ENCODE data around the gene PGA4. TPM values are rescaled to one million over a fixed set of nuclear protein-coding genes. Genes with fewer than 3 reads are reported as not detected.

PGA4 gene
- total and polyA plus RNA-seq, 2 of the 8 experiments (the other 6 are each of a cell fraction or from before 2014, with no cell fraction given): 1.3 TPM; not detected in 1

DNA sequence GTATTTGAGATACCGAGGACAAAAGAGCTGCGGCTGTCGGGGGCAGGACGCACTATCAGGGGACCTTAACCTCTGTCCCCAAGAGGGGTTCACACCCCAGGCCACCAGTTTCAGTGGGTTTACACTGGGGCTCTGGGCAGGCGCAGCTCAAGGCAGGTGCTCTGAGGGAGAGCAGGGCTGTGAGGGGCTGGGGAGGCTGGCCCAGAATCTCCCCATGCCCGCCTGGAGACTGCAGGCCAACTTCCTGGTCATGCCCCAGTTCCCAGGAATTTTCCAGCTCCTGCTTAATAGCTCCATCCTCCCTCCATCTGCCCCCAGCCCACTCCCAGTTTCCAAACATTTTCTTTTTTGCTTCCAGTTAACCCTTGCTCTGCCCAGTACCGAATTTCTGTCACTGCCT is 26.4 kb upstream of the PGA4 start:
- Histone ChIP-seq H2BK5ac (ENCODE audit: low read depth, low read length) (no peak overlapping the region), H3K4ac (replicated peaks; ENCODE audit: insufficient read length, low read depth, low read length) (no peak overlapping the region), H4K5ac (ENCODE audit: insufficient read length, low read depth, low read length) (no peak overlapping the region), H2BK12ac (ENCODE audit: low read depth, low read length) (no peak overlapping the region), H4K8ac (ENCODE audit: extremely low read depth, insufficient read depth, low read length) (peak overlapping the region; percentile 11), H3K56ac (replicated peaks; ENCODE audit: insufficient read length, low read depth, low read length) (no peak overlapping the region), H4K20me1 (replicated peaks in 1 of 2; ENCODE audit: control insufficient read depth in 1 of 2, insufficient read depth in 2 of 2, low read length in 2 of 2) (no peaks in the 10 kb centered on the region), H3K79me1 (ENCODE audit: low read depth, low read length) (no peaks in the 10 kb centered on the region), H2BK20ac (ENCODE audit: low read length) (no peak overlapping the region), H3K9ac (replicated peaks in 1 of 4; ENCODE audit: extremely low read depth in 1 of 4, low read depth in 3 of 4, low read length in 3 of 4) (no peak overlapping the region), H2BK15ac (ENCODE audit: low read length) (no peak overlapping the region), H3K14ac (ENCODE audit: insufficient read length) (no peak overlapping the region), H3K9me3 (ENCODE audit: insufficient read depth in 2 of 2, low read depth in 1 of 2, low read length in 1 of 2) (0 out of 4 replicates have a peak, but pooled peaks cover 0 to 3% of the 10 kb centered on the region in 2 experiments), H3K4me1 (replicated peaks in 1 of 4; ENCODE audit: control insufficient read depth in 3 of 4, insufficient read depth in 4 of 4, low read length in 3 of 4) (peaks cover 0 to 8% (median 0%) of the 10 kb centered on the region in 4 experiments; a peak in 2 of 7 replicates), H2BK120ac (replicated peaks; ENCODE audit: low read depth, low read length) (no peak overlapping the region), H3K4me3 (ENCODE audit: extremely low read depth in 1 of 4, insufficient read depth in 2 of 4, low read depth in 3 of 4, low read length in 4 of 4) (no peak overlapping the region), H3K4me2 (ENCODE audit: insufficient read depth in 1 of 2, low read depth in 2 of 2, low read length in 2 of 2) (no peak overlapping the region), H2AK5ac (ENCODE audit: low read depth, low read length) (no peak overlapping the region), H3K27ac (ENCODE audit: low read depth, low read length) (no peak overlapping the region), H4K91ac (replicated peaks; ENCODE audit: insufficient read length, low read length) (no peak overlapping the region), H3K23me2 (ENCODE audit: low read depth, low read length) (no peaks in the 10 kb centered on the region), H3K27me3 (replicated peaks in 1 of 4; ENCODE audit: control insufficient read depth in 3 of 4, extremely low read depth in 1 of 4, insufficient read depth in 3 of 4, low read length in 3 of 4) (no peaks in the 10 kb centered on the region), H2AFZ (ENCODE audit: low read length) (no peak overlapping the region), H3K36me3 (ENCODE audit: control insufficient read depth in 2 of 4, insufficient read depth in 4 of 4, low read length in 3 of 4) (no peaks in the 10 kb centered on the region), H3K79me2 (ENCODE audit: control insufficient read depth in 1 of 2, insufficient read depth in 2 of 2, low read length in 2 of 2) (no peaks in the 10 kb centered on the region), H3K23ac (ENCODE audit: insufficient read length) (no peak overlapping the region), H3K18ac (ENCODE audit: extremely low read depth, low read length) (no peak overlapping the region)
- CTCF ChIA-PET (ENCODE audit: partially characterized antibody): interaction anchor here (1.2 to 2.8 kb wide), 2 partner anchors 8 to 190 kb away, joined by 4 to 13 read pairs; no protein-coding TSS in a partner anchor
- FAIRE-seq (no peak), DNase-seq (ENCODE audit: low read depth in 1 of 2, low spot score in 2 of 2) (no peak)
- POLR2A ChIA-PET (ENCODE audit: partially characterized antibody): no interaction called here
- WGBS, 2 experiments (ENCODE audit: extremely low coverage in 1 of 2, insufficient coverage in 1 of 2, insufficient read length in 1 of 2, insufficient replicate concordance in 2 of 2, low coverage in 1 of 2, low lambda C conversion rate in 2 of 2, missing lambda C conversion rate in 1 of 2): 84% methylated on average over 7 of the region's 7 CpGs; no CpG with 5 or more reads in 1 of the 2 experiments
- TF ChIP-seq HDAC2 (IDR thresholded peaks at IDR 0.05; ENCODE audit: borderline replicate concordance in 1 of 2, low read depth in 2 of 2, low read length in 2 of 2): no peak
- TF ChIP-seq JUN (IDR thresholded peaks at IDR 0.05; ENCODE audit: low read depth, low read length): no peak
- no peak for TF ChIP-seq CBX5 (IDR thresholded peaks at IDR 0.05; ENCODE audit: low read depth, low read length)
- no peak for TF ChIP-seq CHD1 (IDR thresholded peaks at IDR 0.05; ENCODE audit: low read depth, low read length)
- no peak for TF ChIP-seq JUND (IDR thresholded peaks at IDR 0.05; ENCODE audit: low read length)
